Measurements from ENCODE around the gene GAS6.

GRCh38 chr13:113781571-113781970, 82.3 kb downstream of the GAS6 start:
- TF ChIP-seq ZNF8 (CRISPR knock-in tag; IDR thresholded peaks at IDR 0.05) (no peak), POU6F1 (CRISPR knock-in tag; IDR thresholded peaks at IDR 0.05; ENCODE audit: borderline replicate concordance, low read depth) (no peak), ZC3H10 (CRISPR knock-in tag; IDR thresholded peaks at IDR 0.05) (no peak)

Measured in SK-N-SH treated with all-trans-retinoic acid at 6 μM for 48 hours (cell line).